Parathyroid adenoma (tissue), 2 donors: ENCODE measurements around the gene AQP12A.

Experiments
- H2AFZ ChIP-seq: fragments of 300-600 bp; sonication (generic); one replicate; pipeline ENCODE4 v1.7.0; 2017; ENCODE audit warnings: antibody characterized with exemption, mild to moderate bottlenecking
- H3K27ac ChIP-seq: fragments of 300-600 bp; sonication (generic); one replicate; pipeline ENCODE4 v1.7.0; 2017
- H3K27me3 ChIP-seq: fragments of 300-600 bp; sonication (generic); one replicate; pipeline ENCODE4 v1.7.0; 2017; ENCODE audit warnings: low read length; ENCODE audit not compliant: control insufficient read depth, insufficient read depth
- H3K36me3 ChIP-seq: fragments of 300-600 bp; sonication (generic); one replicate; pipeline ENCODE4 v1.7.0; 2017; ENCODE audit warnings: low read length; ENCODE audit not compliant: control insufficient read depth, insufficient read depth
- H3K4me1 ChIP-seq: fragments of 300-600 bp; sonication (generic); one replicate; pipeline ENCODE4 v1.7.0; 2017; ENCODE audit warnings: control low read depth
- H3K4me2 ChIP-seq: fragments of 300-600 bp; sonication (generic); one replicate; pipeline ENCODE4 v1.7.0; 2017; ENCODE audit warnings: low read length
- H3K4me3 ChIP-seq: fragments of 300-600 bp; sonication (generic); one replicate; pipeline ENCODE4 v1.7.0; 2017; ENCODE audit warnings: low read depth, low read length
- H3K79me2 ChIP-seq: fragments of 300-600 bp; sonication (generic); one replicate; pipeline ENCODE4 v1.7.0; 2017; ENCODE audit warnings: control low read depth
- H3K9ac ChIP-seq: fragments of 300-600 bp; sonication (generic); one replicate; pipeline ENCODE4 v1.7.0; 2017; ENCODE audit warnings: mild to moderate bottlenecking
- H3K9me3 ChIP-seq: fragments of 300-600 bp; sonication (generic); one replicate; pipeline ENCODE4 v1.7.0; 2017; ENCODE audit warnings: low read length; ENCODE audit not compliant: control insufficient read depth
- CTCF ChIP-seq: fragments of 300-600 bp; sonication (generic); IDR thresholded peaks from one replicate; pipeline ENCODE4 v1.7.0; 2017; ENCODE audit warnings: antibody characterized with exemption, mild to moderate bottlenecking
- donor health status: primary hyperparathyroidism.

AQP12A gene

GRCh38 chr2:240730501-240731177 lies 39.0 kb downstream of the AQP12A start:
- Histone ChIP-seq H3K4me3 (no peak overlapping the region), H3K36me3 (no peaks in the 10 kb centered on the region)
- no peak for TF ChIP-seq CTCF

GRCh38 chr2:240731178-240731545 lies 39.5 kb downstream of the AQP12A start:
- no peaks in the 10 kb centered on the region for H3K9me3 ChIP-seq
- TF ChIP-seq CTCF = no peak
- H3K36me3 ChIP-seq = no peaks in the 10 kb centered on the region
- no peak overlapping the region for H3K4me2 ChIP-seq
- H3K4me1 ChIP-seq = no peaks in the 10 kb centered on the region
- H2AFZ ChIP-seq = no peak overlapping the region
- no peaks in the 10 kb centered on the region for H3K27me3 ChIP-seq
- H3K4me3 ChIP-seq = no peak overlapping the region
- no peak overlapping the region for H3K27ac ChIP-seq
- no peak overlapping the region for H3K9ac ChIP-seq
- no peaks in the 10 kb centered on the region for H3K79me2 ChIP-seq

More at GRCh38 chr2:240730501-240731177, 39.0 kb downstream of the AQP12A start:
- Histone ChIP-seq H2AFZ (no peak overlapping the region), H3K4me1 (no peaks in the 10 kb centered on the region), H3K9me3 (no peaks in the 10 kb centered on the region), H3K9ac (no peak overlapping the region), H3K27me3 (no peaks in the 10 kb centered on the region), H3K79me2 (no peaks in the 10 kb centered on the region), H3K27ac (no peak overlapping the region), H3K4me2 (no peak overlapping the region)

GRCh38 chr2:240732184-240732583 lies 40.5 kb downstream of the AQP12A start:
- no peak for TF ChIP-seq CTCF
- Histone ChIP-seq H3K4me3 (no peak overlapping the region), H3K4me1 (no peaks in the 10 kb centered on the region), H3K79me2 (no peaks in the 10 kb centered on the region), H3K9me3 (no peaks in the 10 kb centered on the region), H3K9ac (no peak overlapping the region), H3K27ac (no peak overlapping the region), H3K27me3 (no peaks in the 10 kb centered on the region), H3K4me2 (no peak overlapping the region), H3K36me3 (no peaks in the 10 kb centered on the region), H2AFZ (no peak overlapping the region)

GRCh38 chr2:240732911-240733622 lies 41.4 kb downstream of the AQP12A start:
- H3K79me2 ChIP-seq = no peaks in the 10 kb centered on the region
- no peaks in the 10 kb centered on the region for H3K27me3 ChIP-seq
- no peaks in the 10 kb centered on the region for H3K9me3 ChIP-seq
- H3K27ac ChIP-seq = no peak overlapping the region
- no peak overlapping the region for H2AFZ ChIP-seq
- no peaks in the 10 kb centered on the region for H3K4me1 ChIP-seq
- H3K9ac ChIP-seq = no peak overlapping the region
- no peak overlapping the region for H3K4me2 ChIP-seq
- no peak for TF ChIP-seq CTCF
- H3K36me3 ChIP-seq = no peaks in the 10 kb centered on the region
- H3K4me3 ChIP-seq = no peak overlapping the region
